Glutamatergic neuron (in vitro differentiated cells): Measurements from ENCODE around the gene DMXL1. TPM values are rescaled to one million over a fixed set of nuclear protein-coding genes. Genes with fewer than 3 reads are reported as not detected.

ENCODE experiments used
- DNase-seq: peaks from one replicate; pipeline ENCODE4 v3.0.0; 2022
- H3K27ac Mint-ChIP-seq: one replicate; pipeline ENCODE4 v1.8.0; 2020; ENCODE audit warnings: mild to moderate bottlenecking, mixed read lengths, inconsistent platforms; ENCODE audit not compliant: unreplicated experiment
- H3K27me3 Mint-ChIP-seq: one replicate; pipeline ENCODE4 v1.8.0; 2020; ENCODE audit warnings: mild to moderate bottlenecking, moderate library complexity, mixed read lengths, inconsistent platforms; ENCODE audit not compliant: unreplicated experiment
- H3K36me3 Mint-ChIP-seq: one replicate; pipeline ENCODE4 v1.8.0; 2020; ENCODE audit warnings: mild to moderate bottlenecking, mixed read lengths, inconsistent platforms; ENCODE audit not compliant: unreplicated experiment
- H3K4me1 Mint-ChIP-seq: one replicate; pipeline ENCODE4 v1.8.0; 2020; ENCODE audit warnings: mild to moderate bottlenecking, low read depth, mixed read lengths, inconsistent platforms; ENCODE audit not compliant: unreplicated experiment
- H3K4me3 Mint-ChIP-seq: one replicate; pipeline ENCODE4 v1.8.0; 2020; ENCODE audit warnings: mild to moderate bottlenecking, mixed read lengths, inconsistent platforms; ENCODE audit not compliant: unreplicated experiment
- H3K9me3 Mint-ChIP-seq: one replicate; pipeline ENCODE4 v1.8.0; 2020; ENCODE audit warnings: mild to moderate bottlenecking, moderate library complexity, mixed read lengths, inconsistent platforms; ENCODE audit not compliant: unreplicated experiment
- total RNA-seq: library from RNA; stranded (reverse); fragmentation: NEBNext Ultra II Directional; extraction: Animal tissue kit (Norgen Biotek cat#: 25700); gene quantifications from one replicate; pipeline ENCODE4 v1.2.1, GENCODE V29; 2021; ENCODE audit not compliant: unreplicated experiment
- TF ChIP-seq, protein P1 (sequence below): fragments of 200-600 bp; sonication (generic); IDR thresholded peaks from one replicate; pipeline ENCODE4 v1.5.0; 2021; ENCODE audit not compliant: partially characterized antibody, unreplicated experiment

DMXL1 gene
- total RNA-seq, 1 donor from 2014 or later, result 24.2 TPM

DNA sequence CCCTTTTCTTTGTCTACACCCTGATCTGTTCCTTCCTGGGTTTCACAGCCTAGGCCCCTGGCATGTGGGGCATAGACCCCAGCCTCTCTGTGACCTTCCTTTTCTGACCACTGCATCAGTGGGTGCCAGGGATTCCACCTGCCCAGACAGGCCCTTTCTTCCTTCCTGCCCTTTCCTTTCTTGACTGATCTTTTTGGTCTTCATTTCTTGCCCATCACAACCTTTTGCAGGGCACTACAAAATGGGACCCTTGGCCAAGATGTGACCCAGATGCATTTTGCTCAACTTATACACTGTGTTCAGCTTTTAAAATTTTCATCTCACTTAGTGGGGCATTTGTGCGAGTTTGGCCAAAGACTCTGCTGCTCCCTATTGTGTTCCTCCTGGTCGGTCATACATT lies 211.7 kb downstream of the DMXL1 start:
- no peak overlapping the region for H3K4me3 Mint-ChIP-seq
- H3K9me3 Mint-ChIP-seq, result no peaks in the 10 kb centered on the region
- TF ChIP-seq, protein P1, sequence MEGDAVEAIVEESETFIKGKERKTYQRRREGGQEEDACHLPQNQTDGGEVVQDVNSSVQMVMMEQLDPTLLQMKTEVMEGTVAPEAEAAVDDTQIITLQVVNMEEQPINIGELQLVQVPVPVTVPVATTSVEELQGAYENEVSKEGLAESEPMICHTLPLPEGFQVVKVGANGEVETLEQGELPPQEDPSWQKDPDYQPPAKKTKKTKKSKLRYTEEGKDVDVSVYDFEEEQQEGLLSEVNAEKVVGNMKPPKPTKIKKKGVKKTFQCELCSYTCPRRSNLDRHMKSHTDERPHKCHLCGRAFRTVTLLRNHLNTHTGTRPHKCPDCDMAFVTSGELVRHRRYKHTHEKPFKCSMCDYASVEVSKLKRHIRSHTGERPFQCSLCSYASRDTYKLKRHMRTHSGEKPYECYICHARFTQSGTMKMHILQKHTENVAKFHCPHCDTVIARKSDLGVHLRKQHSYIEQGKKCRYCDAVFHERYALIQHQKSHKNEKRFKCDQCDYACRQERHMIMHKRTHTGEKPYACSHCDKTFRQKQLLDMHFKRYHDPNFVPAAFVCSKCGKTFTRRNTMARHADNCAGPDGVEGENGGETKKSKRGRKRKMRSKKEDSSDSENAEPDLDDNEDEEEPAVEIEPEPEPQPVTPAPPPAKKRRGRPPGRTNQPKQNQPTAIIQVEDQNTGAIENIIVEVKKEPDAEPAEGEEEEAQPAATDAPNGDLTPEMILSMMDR, result no peak
- H3K36me3 Mint-ChIP-seq, result no peaks in the 10 kb centered on the region
- H3K27ac Mint-ChIP-seq, result no peak overlapping the region
- no peaks in the 10 kb centered on the region for H3K4me1 Mint-ChIP-seq
- no peak for DNase-seq
- H3K27me3 Mint-ChIP-seq, result no peaks in the 10 kb centered on the region

DNA sequence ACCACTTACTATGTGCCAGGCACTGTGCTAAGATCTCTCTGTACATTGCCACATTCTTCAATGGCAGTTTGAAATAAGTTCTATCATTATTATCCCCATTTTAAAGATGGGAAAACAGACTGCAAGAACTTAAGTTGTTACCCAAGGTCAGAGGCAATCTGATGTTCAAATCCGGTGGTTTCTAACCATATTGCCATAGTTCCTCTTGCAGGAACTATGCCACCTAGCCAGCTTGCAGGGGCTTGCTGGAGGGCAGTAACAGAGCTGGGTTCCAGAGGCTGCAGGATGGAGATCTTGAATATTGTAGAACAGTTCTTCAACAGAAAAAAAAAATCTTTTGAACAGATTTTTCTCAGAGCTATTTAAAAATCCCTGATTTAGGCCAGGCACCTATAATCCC lies 213.1 kb downstream of the DMXL1 start:
- DNase-seq, result no peak
- Mint-ChIP-seq H3K27ac (no peak overlapping the region), H3K27me3 (no peaks in the 10 kb centered on the region), H3K4me1 (no peaks in the 10 kb centered on the region), H3K36me3 (no peaks in the 10 kb centered on the region), H3K9me3 (no peaks in the 10 kb centered on the region), H3K4me3 (no peak overlapping the region)
- TF ChIP-seq, protein P1, result no peak

DNA sequence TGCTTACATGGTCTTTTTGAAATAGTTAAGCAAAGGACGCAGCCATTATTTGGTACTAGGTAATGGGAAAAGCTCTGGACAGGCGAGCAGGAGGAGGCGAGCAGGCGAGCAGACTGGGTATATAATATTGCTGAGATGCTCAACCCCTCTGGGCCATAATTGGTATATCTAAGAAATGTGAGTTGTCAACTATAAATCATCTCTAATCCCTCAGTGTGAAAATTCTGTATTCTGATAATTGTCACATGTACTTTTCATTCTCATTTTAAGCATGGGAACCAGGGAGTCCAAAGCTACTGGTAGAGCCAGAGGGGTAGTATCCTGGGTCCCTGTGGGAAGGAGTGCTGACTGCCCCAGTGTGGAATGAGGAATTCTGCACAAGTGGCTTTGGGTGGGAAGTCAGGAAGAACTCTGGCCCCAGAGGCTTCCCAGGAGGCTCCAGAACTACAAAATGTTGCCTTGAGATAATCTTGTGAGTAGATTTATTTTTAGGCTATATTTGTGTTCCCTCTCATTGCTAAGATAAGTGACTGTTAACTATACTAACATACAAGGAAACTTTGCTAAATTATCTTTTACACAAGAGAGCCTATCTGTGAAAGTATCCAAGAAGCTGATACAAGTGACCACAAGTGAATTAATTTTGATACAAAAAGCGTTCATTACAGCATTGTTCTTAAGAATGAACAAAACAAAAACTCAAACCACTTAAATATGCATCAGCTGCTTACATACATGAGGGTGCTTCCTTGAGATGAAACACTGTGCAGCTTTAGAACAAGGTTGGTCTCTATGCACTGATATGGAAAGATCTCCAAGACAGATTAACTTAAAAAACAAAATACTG lies 214.4 kb downstream of the DMXL1 start:
- DNase-seq, result no peak
- H3K27me3 Mint-ChIP-seq, result no peaks in the 10 kb centered on the region
- H3K4me1 Mint-ChIP-seq, result peaks cover 2% of the 10 kb centered on the region
- no peaks in the 10 kb centered on the region for H3K36me3 Mint-ChIP-seq
- no peak overlapping the region for H3K27ac Mint-ChIP-seq
- TF ChIP-seq, protein P1, result no peak
- no peak overlapping the region for H3K4me3 Mint-ChIP-seq
- no peaks in the 10 kb centered on the region for H3K9me3 Mint-ChIP-seq

GRCh38 chr5:119286511-119287488 lies 215.9 kb downstream of the DMXL1 start:
- TF ChIP-seq, protein P1, result no peak
- Mint-ChIP-seq H3K27ac (no peak overlapping the region), H3K4me3 (no peak overlapping the region), H3K36me3 (no peaks in the 10 kb centered on the region), H3K4me1 (peaks cover 12% of the 10 kb centered on the region), H3K9me3 (no peaks in the 10 kb centered on the region), H3K27me3 (no peaks in the 10 kb centered on the region)
- no peak for DNase-seq
